ENCODE results near the gene TNPO2.

DNA sequence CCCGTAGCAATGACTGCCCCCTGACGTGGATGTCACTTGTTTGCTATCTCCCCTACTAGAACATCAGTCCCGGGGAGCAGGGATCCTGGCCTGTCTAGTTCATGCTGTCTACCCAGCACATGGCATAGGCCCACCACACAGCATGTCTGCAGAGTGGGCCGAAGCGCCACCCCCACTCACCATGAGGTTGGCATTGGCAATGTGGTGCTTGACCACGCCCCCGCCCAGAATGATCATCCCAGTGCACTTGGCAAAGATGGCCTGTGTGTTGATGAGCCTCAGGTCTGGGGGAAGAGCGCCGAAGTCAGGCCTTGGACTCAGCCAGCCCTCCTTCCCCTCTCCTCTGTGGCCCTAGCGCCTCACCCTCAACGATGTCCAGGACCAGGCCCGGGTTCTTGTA, 46.8 kb downstream of the TNPO2 start:
- TF ChIP-seq CTCF (conservative IDR thresholded peaks at IDR 0.05; ENCODE audit: low read length) (no peak), EZH2phosphoT487 (IDR thresholded peaks at IDR 0.05; ENCODE audit: borderline replicate concordance) (no peak)
